Activated CD8-positive, alpha-beta memory T cell treated with anti-CD3 and anti-CD28 coated beads, Interleukin-2, amount 50 U/mL, for 48 hours (primary cell): Measurements from ENCODE around the gene GOLGA1.
"Not testable (repeated sequence)": the region's sequence is repeated elsewhere in the genome, so short reads cannot be mapped to it uniquely, and the experiment has no call there.

Source experiments
- DNase-seq: peaks from one replicate; pipeline ENCODE4 v3.0.0-alpha.2; 2020

GOLGA1 gene

GRCh38 chr9:124939944-124940343 lies 939 bp downstream of the GOLGA1 start:
- no peak for DNase-seq

- DNase-seq = no peak
These were observed 6.6 kb downstream of the GOLGA1 start for GRCh38 chr9:124934290-124934689.

- DNase-seq = no peak
These were observed 8.6 kb downstream of the GOLGA1 start for GRCh38 chr9:124932333-124932732.

GRCh38 chr9:124929464-124929863 lies 11.4 kb downstream of the GOLGA1 start:
- no peak for DNase-seq

GRCh38 chr9:124928116-124928515 lies 12.8 kb downstream of the GOLGA1 start:
- no peak for DNase-seq

- DNase-seq = not testable (repeated sequence)
These were observed 20.5 kb downstream of the GOLGA1 start for GRCh38 chr9:124920394-124920793.

- DNase-seq = no peak
These were observed 26.0 kb downstream of the GOLGA1 start for GRCh38 chr9:124914753-124915405.

- DNase-seq = no peak
These were observed 27.5 kb downstream of the GOLGA1 start for GRCh38 chr9:124913378-124913777.

GRCh38 chr9:124911766-124912165 lies 29.1 kb downstream of the GOLGA1 start:
- no peak for DNase-seq

- DNase-seq = peak; percentile 13
These were observed 32.8 kb downstream of the GOLGA1 start for GRCh38 chr9:124908098-124908497.

GRCh38 chr9:124906966-124907365 lies 33.9 kb downstream of the GOLGA1 start:
- DNase-seq = no peak

GRCh38 chr9:124899845-124900244 lies 41.0 kb downstream of the GOLGA1 start:
- DNase-seq = no peak

- DNase-seq = no peak
These were observed 43.1 kb downstream of the GOLGA1 start for GRCh38 chr9:124897570-124898460.

- DNase-seq = no peak
These were observed 46.1 kb downstream of the GOLGA1 start for GRCh38 chr9:124894741-124895170.

GRCh38 chr9:124894035-124894740 lies 46.7 kb downstream of the GOLGA1 start:
- DNase-seq = no peak

- DNase-seq = no peak
These were observed 50.7 kb downstream of the GOLGA1 start for GRCh38 chr9:124890179-124890578.

- DNase-seq = no peak
These were observed 51.9 kb downstream of the GOLGA1 start for GRCh38 chr9:124889006-124889405.

- no peak for DNase-seq
These were observed 53.1 kb downstream of the GOLGA1 start for GRCh38 chr9:124887832-124888231.

GRCh38 chr9:124886866-124887492 lies 53.9 kb downstream of the GOLGA1 start:
- no peak for DNase-seq

- no peak for DNase-seq
These were observed 54.4 kb downstream of the GOLGA1 start for GRCh38 chr9:124886461-124886860.

- no peak for DNase-seq
These were observed 55.3 kb downstream of the GOLGA1 start for GRCh38 chr9:124885551-124885950.

- no peak for DNase-seq
These were observed 56.5 kb downstream of the GOLGA1 start for GRCh38 chr9:124884376-124884775.

GRCh38 chr9:124882231-124882630 lies 58.7 kb downstream of the GOLGA1 start:
- DNase-seq = no peak
